Gastroesophageal sphincter (tissue), 4 donors: ENCODE measurements around the gene CNTNAP2. TPM values are rescaled to one million over a fixed set of nuclear protein-coding genes. Genes with fewer than 3 reads are reported as not detected.
A peak's percentile ranks its signal among the peaks of the same experiment; 100 is the strongest.

Experiments
- ATAC-seq: fragments of 150-250 bp; one replicate; pipeline ENCODE4 v1.9.1; 2016; ENCODE audit warnings: mild to moderate bottlenecking, moderate library complexity
- H3K27ac ChIP-seq, 4 donors: fragments of 200-600 bp; sonication (generic) in 3 of 4; 1 replicate in 3 of 4; 2 replicates in 1 of 4; pipeline ENCODE4 v1.5.1; 2016 to 2019
- H3K27me3 ChIP-seq: fragments of 200-600 bp; sonication (generic); one replicate; pipeline ENCODE4 v1.5.1; 2019
- H3K36me3 ChIP-seq, 2 donors: fragments of 200-600 bp; sonication (generic); one replicate each; pipeline ENCODE4 v1.5.1; 2019; ENCODE audit warnings: control low read depth in 1 of 2
- H3K4me1 ChIP-seq, 3 donors: fragments of 200-600 bp; sonication (generic); 1 replicate in 2 of 3; 2 replicates in 1 of 3; pipeline ENCODE4 v1.5.1; 2016 to 2019; ENCODE audit warnings: control low read depth in 2 of 3
- H3K4me3 ChIP-seq, 2 donors: fragments of 200-600 bp; sonication (generic); one replicate each; pipeline ENCODE4 v1.5.1; 2019; ENCODE audit warnings: mild to moderate bottlenecking in 1 of 2, moderate library complexity in 1 of 2
- H3K9me3 ChIP-seq, 3 donors: fragments of 200-600 bp; sonication (generic); one replicate each; pipeline ENCODE4 v1.5.1; 2017 to 2019; ENCODE audit warnings: control low read depth in 2 of 3
- EP300 ChIP-seq: sonication (generic); formaldehyde crosslinking; IDR thresholded peaks from one replicate; pipeline ENCODE4 v1.6.1; 2017; ENCODE audit warnings: antibody characterized with exemption, mild to moderate bottlenecking
- POLR2A ChIP-seq, 2 donors: fragments of 450-650 bp; IDR thresholded peaks; one replicate each; pipeline ENCODE4 v1.6.1; 2017; ENCODE audit warnings: antibody characterized with exemption in 2 of 2, mild to moderate bottlenecking in 2 of 2, moderate library complexity in 1 of 2
- POLR2AphosphoS5 ChIP-seq: sonication (generic); formaldehyde crosslinking; IDR thresholded peaks from one replicate; pipeline ENCODE4 v1.6.1; 2017; ENCODE audit warnings: antibody characterized with exemption
- WGBS, 2 donors: methylation state at CpG; one replicate each; pipeline ENCODE4 v1.1.5; 2018; ENCODE audit warnings: low coverage in 1 of 2; 5-methylcytosine and 5-hydroxymethylcytosine counted together
- total RNA-seq, 4 donors: library from RNA; depleted of rRNA; stranded (reverse); fragments of >200 nt; gene quantifications; one replicate each; pipeline ENCODE4 v1.1.0, GENCODE V29; 2016
- TF ChIP-seq, protein P1 (sequence below), 4 experiments: fragments of 200-600 bp in 2 of 4; fragments of 450-650 bp in 2 of 4; sonication (generic) in 1 of 4; IDR thresholded peaks; one replicate each; pipeline ENCODE4 v1.5.1; 2017 to 2019; ENCODE audit warnings: antibody characterized with exemption in 4 of 4, mild to moderate bottlenecking in 2 of 4, moderate library complexity in 2 of 4

Gene CNTNAP2
- total RNA-seq, 4 donors from 2014 or later: 1.5 to 8.9 (median 3.2) TPM

DNA sequence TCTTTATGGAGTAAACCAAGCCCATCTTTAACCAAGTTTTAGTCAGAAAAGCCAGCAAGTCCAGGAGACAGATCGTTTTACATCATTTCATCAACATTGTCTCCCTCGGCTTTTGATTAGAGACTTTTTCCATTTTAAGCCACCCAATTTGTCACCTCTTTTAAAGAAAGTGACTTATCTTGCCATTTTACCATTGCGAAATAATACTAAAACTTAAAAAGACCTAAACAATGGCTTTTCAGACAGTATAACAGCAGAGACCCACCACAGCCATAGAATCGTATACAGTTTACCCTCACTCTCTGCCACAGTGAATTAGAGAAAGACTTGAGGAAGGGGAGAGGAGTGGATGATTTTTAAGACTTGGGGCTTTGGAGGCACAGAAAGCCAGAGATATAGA, 2114.3 kb downstream of the CNTNAP2 start:
- no peak for TF ChIP-seq POLR2AphosphoS5
- TF ChIP-seq POLR2A (IDR thresholded peaks at IDR 0.05): no peak
- TF ChIP-seq EP300: no peak
- TF ChIP-seq, protein P1, sequence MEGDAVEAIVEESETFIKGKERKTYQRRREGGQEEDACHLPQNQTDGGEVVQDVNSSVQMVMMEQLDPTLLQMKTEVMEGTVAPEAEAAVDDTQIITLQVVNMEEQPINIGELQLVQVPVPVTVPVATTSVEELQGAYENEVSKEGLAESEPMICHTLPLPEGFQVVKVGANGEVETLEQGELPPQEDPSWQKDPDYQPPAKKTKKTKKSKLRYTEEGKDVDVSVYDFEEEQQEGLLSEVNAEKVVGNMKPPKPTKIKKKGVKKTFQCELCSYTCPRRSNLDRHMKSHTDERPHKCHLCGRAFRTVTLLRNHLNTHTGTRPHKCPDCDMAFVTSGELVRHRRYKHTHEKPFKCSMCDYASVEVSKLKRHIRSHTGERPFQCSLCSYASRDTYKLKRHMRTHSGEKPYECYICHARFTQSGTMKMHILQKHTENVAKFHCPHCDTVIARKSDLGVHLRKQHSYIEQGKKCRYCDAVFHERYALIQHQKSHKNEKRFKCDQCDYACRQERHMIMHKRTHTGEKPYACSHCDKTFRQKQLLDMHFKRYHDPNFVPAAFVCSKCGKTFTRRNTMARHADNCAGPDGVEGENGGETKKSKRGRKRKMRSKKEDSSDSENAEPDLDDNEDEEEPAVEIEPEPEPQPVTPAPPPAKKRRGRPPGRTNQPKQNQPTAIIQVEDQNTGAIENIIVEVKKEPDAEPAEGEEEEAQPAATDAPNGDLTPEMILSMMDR (IDR thresholded peaks at IDR 0.05): no peak

DNA sequence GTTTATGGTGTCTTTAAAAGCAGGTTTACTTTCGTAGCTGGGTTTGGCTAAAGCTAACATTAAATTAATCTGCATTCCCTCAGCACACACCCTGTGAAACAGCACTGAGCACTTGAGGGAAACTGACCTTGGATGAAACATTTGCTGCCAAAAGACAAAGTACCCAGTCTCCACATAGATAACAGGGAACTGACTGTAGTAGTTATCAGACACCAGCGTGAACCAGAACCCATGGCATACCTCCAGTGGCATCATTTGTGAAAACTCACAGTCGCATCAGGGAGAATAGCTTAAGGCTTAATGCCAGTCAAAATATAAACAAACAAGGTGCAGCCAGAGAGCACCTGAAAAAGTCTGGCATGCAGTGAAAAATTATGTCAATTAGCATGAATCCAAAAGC, 2116.2 kb downstream of the CNTNAP2 start:
- ATAC-seq: no peak
- H3K27ac ChIP-seq: no peak overlapping the region
- no peaks in the 10 kb centered on the region for H3K4me1 ChIP-seq
- TF ChIP-seq POLR2A (IDR thresholded peaks at IDR 0.05) (no peak), EP300 (no peak), POLR2AphosphoS5 (no peak)
- TF ChIP-seq, protein P1 (IDR thresholded peaks at IDR 0.05): no peak
- 34 to 43% methylated on average over 3 of the region's 3 CpGs for WGBS, 2 donors
- H3K4me3 ChIP-seq: no peak overlapping the region
- H3K27me3 ChIP-seq: no peaks in the 10 kb centered on the region
- no peaks in the 10 kb centered on the region for H3K36me3 ChIP-seq
- no peaks in the 10 kb centered on the region for H3K9me3 ChIP-seq

More for the DNA sequence above, 2114.3 kb downstream of the CNTNAP2 start:
- Histone ChIP-seq H3K4me3 (no peak overlapping the region), H3K4me1 (no peaks in the 10 kb centered on the region), H3K27me3 (no peaks in the 10 kb centered on the region), H3K27ac (no peak overlapping the region), H3K9me3 (no peaks in the 10 kb centered on the region), H3K36me3 (no peaks in the 10 kb centered on the region)
- 83 to 96% methylated on average over 4 of the region's 4 CpGs for WGBS, 2 donors
- no peak for ATAC-seq

DNA sequence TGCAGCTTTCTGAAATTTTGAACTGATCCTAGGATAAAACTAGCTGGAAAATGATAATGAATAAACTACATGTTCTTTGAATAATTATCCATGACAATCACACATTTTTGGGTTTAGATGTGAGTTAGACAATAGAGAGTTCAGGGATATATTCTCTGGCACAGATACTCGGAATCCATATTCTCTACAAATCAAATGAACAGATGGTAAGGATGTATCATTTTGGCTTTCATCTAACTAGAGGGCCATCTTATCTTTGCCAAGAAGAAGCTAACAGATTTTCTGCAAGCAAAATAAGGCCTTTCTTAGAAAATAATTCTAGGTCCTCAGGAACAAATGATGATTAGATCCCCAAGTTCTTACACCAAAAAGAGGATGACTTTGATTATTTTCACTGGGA, 2118.1 kb downstream of the CNTNAP2 start:
- WGBS, 2 donors: 70 to 72% methylated on average over 1 of the region's 1 CpG
- H3K27me3 ChIP-seq: no peaks in the 10 kb centered on the region
- TF ChIP-seq POLR2AphosphoS5 (no peak), EP300 (no peak), POLR2A (IDR thresholded peaks at IDR 0.05) (no peak)
- TF ChIP-seq, protein P1 (IDR thresholded peaks at IDR 0.05): no peak
- no peaks in the 10 kb centered on the region for H3K36me3 ChIP-seq
- H3K4me3 ChIP-seq: no peak overlapping the region
- H3K4me1 ChIP-seq: no peaks in the 10 kb centered on the region
- no peak for ATAC-seq
- no peak overlapping the region for H3K27ac ChIP-seq
- no peaks in the 10 kb centered on the region for H3K9me3 ChIP-seq

GRCh38 chr7:148238761-148239325, 2122.2 kb downstream of the CNTNAP2 start:
- Histone ChIP-seq H3K27me3 (no peaks in the 10 kb centered on the region), H3K9me3 (no peaks in the 10 kb centered on the region), H3K27ac (no peak overlapping the region), H3K4me3 (no peak overlapping the region), H3K36me3 (no peaks in the 10 kb centered on the region), H3K4me1 (peaks cover 0 to 14% (median 0%) of the 10 kb centered on the region in 3 donors)
- TF ChIP-seq POLR2A (IDR thresholded peaks at IDR 0.05): no peak
- TF ChIP-seq POLR2AphosphoS5: no peak
- TF ChIP-seq, protein P1 (IDR thresholded peaks at IDR 0.05): no peak
- no peak for TF ChIP-seq EP300
- no peak for ATAC-seq
- 80 to 82% methylated on average over 1 of the region's 1 CpG for WGBS, 2 donors

- peaks cover 0 to 14% (median 0%) of the 10 kb centered on the region in 3 donors for H3K4me1 ChIP-seq
- TF ChIP-seq EP300 (no peak), POLR2AphosphoS5 (no peak), POLR2A (IDR thresholded peaks at IDR 0.05) (no peak)
- TF ChIP-seq, protein P1 (IDR thresholded peaks at IDR 0.05): no peak
- H3K9me3 ChIP-seq: no peaks in the 10 kb centered on the region
- ATAC-seq: no peak
- 36 to 67% methylated on average over 2 to 3 of the region's 3 CpGs for WGBS, 2 donors
- H3K27me3 ChIP-seq: no peaks in the 10 kb centered on the region
- peak overlapping the region in 1 of 4 donors; percentile 28 for H3K27ac ChIP-seq
- peak overlapping the region in 1 of 2 donors; percentile 24 for H3K4me3 ChIP-seq
- H3K36me3 ChIP-seq: no peaks in the 10 kb centered on the region
Measured at GRCh38 chr7:148241700-148242293, 2125.2 kb downstream of the CNTNAP2 start.
